Chondrocyte (in vitro differentiated cells): Measurements from ENCODE around the gene ANKDD1B. TPM values are rescaled to one million over a fixed set of nuclear protein-coding genes. Genes with fewer than 3 reads are reported as not detected.

Source experiments
- DNase-seq: peaks from one replicate; pipeline ENCODE4 v3.0.0; 2021; ENCODE audit warnings: mixed read lengths, low spot score
- H3K27ac Mint-ChIP-seq: one replicate; pipeline ENCODE4 v1.8.0; 2021; ENCODE audit warnings: mild to moderate bottlenecking, moderate library complexity, mixed read lengths; ENCODE audit not compliant: unreplicated experiment
- H3K27me3 Mint-ChIP-seq: 2 replicates; pipeline ENCODE4 v1.8.0; 2021; ENCODE audit warnings: low read depth, mixed read lengths
- H3K36me3 Mint-ChIP-seq: 2 replicates; pipeline ENCODE4 v1.8.0; 2021; ENCODE audit warnings: low read depth, mixed read lengths
- H3K4me1 Mint-ChIP-seq: 2 replicates; pipeline ENCODE4 v1.8.0; 2021; ENCODE audit warnings: low read depth, mild to moderate bottlenecking, mixed read lengths
- H3K4me3 Mint-ChIP-seq: one replicate; pipeline ENCODE4 v1.8.0; 2021; ENCODE audit warnings: mild to moderate bottlenecking, moderate library complexity, mixed read lengths; ENCODE audit not compliant: unreplicated experiment
- H3K9me3 Mint-ChIP-seq: 2 replicates; pipeline ENCODE4 v1.8.0; 2021; ENCODE audit warnings: low read depth, mixed read lengths
- CTCF ChIP-seq: fragments of 200-600 bp; sonication (generic); IDR thresholded peaks from 2 replicates; pipeline ENCODE4 v1.5.0; 2021; ENCODE audit warnings: antibody characterized with exemption, mild to moderate bottlenecking, moderate library complexity
- total RNA-seq: library from RNA; stranded (reverse); gene quantifications from 3 replicates; pipeline ENCODE4 v1.2.1, GENCODE V29; 2021

ANKDD1B gene
- total RNA-seq, 1 donor from 2014 or later, result 0.42 TPM

DNA sequence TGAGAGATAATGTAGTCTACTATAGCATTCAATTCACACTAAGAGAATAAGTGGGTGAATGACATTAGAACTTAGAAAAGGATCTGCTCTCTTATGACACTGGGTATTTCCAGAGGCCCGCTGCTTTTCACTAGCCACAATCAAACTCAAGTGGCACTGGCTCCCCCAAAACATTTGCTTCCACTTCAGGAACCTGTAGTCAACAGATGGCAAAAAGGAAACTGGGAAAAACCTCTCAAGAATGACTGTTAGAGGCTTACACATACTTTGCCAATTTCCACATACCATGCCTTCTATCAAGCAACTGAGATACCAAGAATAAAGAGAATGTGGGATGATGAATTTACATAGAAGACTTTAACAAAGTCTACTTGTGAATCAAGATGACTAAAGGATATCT, 94.8 kb downstream of the ANKDD1B start:
- no peak for DNase-seq
- H3K27me3 Mint-ChIP-seq, result no peaks in the 10 kb centered on the region
- H3K9me3 Mint-ChIP-seq, result no peaks in the 10 kb centered on the region
- no peak overlapping the region for H3K4me3 Mint-ChIP-seq
- no peaks in the 10 kb centered on the region for H3K4me1 Mint-ChIP-seq
- no peak overlapping the region for H3K27ac Mint-ChIP-seq
- H3K36me3 Mint-ChIP-seq, result peaks cover 16% of the 10 kb centered on the region
- no peak for TF ChIP-seq CTCF

GRCh38 chr5:75706775-75707174, 95.5 kb downstream of the ANKDD1B start:
- no peaks in the 10 kb centered on the region for H3K4me1 Mint-ChIP-seq
- no peak overlapping the region for H3K27ac Mint-ChIP-seq
- no peaks in the 10 kb centered on the region for H3K27me3 Mint-ChIP-seq
- H3K9me3 Mint-ChIP-seq, result no peaks in the 10 kb centered on the region
- peaks cover 15% of the 10 kb centered on the region for H3K36me3 Mint-ChIP-seq
- TF ChIP-seq CTCF, result no peak
- no peak overlapping the region for H3K4me3 Mint-ChIP-seq
- DNase-seq, result no peak

DNA sequence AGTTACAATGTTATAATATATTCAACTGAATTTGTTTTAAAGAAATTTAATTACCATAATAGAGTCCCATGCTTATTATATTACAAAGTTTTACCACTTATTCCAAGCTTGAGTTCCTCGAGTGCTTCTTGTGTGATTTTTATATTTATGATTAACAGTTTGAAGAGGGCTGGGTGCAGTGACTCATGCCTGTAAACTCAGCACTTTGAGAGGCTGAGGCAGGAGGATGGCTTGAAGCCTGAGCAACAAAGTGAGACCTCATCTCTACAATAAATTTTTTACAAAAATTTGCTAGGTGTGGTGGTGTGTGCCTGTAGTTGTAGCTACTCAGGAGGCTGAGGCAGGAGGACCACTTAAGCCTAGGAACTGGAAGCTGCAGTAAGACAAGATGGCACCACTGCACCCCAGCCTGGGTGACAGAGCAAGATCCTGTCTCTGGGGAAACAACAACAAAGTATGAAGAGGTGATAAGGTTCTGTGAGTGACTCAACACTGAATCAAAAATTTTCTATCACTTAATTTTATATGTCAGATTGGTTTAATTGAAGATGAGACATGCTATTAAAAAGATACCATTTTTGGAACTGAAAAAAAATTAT, 96.8 kb downstream of the ANKDD1B start:
- no peak for DNase-seq
- Mint-ChIP-seq H3K4me1 (no peaks in the 10 kb centered on the region), H3K27ac (no peak overlapping the region)

GRCh38 chr5:75710637-75711036, 99.4 kb downstream of the ANKDD1B start:
- no peaks in the 10 kb centered on the region for H3K27me3 Mint-ChIP-seq
- H3K4me3 Mint-ChIP-seq, result no peak overlapping the region
- TF ChIP-seq CTCF, result no peak
- H3K27ac Mint-ChIP-seq, result no peak overlapping the region
- no peak for DNase-seq
- H3K4me1 Mint-ChIP-seq, result peaks cover 2% of the 10 kb centered on the region
- no peaks in the 10 kb centered on the region for H3K9me3 Mint-ChIP-seq
- H3K36me3 Mint-ChIP-seq, result peaks cover 3% of the 10 kb centered on the region

More for the DNA sequence above, 96.8 kb downstream of the ANKDD1B start:
- H3K36me3 Mint-ChIP-seq, result peaks cover 6% of the 10 kb centered on the region
- no peaks in the 10 kb centered on the region for H3K27me3 Mint-ChIP-seq
- no peak overlapping the region for H3K4me3 Mint-ChIP-seq
- no peak for TF ChIP-seq CTCF
- H3K9me3 Mint-ChIP-seq, result no peaks in the 10 kb centered on the region

DNA sequence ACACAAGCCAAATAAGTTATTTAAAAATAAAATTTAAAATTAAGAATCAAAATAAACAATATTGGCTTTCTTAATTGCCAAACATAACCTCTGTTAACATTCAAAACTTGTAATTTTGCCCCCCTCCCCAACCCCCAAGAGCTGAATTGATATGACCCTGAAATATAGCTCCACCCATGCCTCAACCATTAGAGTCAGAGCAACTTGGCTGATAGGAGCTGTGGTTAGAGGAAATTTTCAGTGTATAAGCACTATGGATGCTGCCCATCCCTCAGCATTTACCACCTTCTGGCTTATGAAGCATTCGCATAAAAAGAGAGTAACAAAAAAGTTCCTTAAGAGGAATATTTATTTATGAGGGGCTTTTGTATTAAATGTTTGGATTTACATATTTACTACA, 99.9 kb downstream of the ANKDD1B start:
- Mint-ChIP-seq H3K4me1 (peaks cover 6% of the 10 kb centered on the region), H3K9me3 (no peaks in the 10 kb centered on the region), H3K36me3 (peaks cover 3% of the 10 kb centered on the region), H3K27ac (no peak overlapping the region), H3K27me3 (no peaks in the 10 kb centered on the region), H3K4me3 (no peak overlapping the region)
- DNase-seq, result no peak
- TF ChIP-seq CTCF, result no peak
